Measurements from ENCODE around the gene WWOX. TPM values are rescaled to one million over a fixed set of nuclear protein-coding genes. Genes with fewer than 3 reads are reported as not detected.

Gene WWOX
- total and polyA plus RNA-seq, 2 of the 8 experiments (the other 6 are each of a cell fraction or from before 2014, with no cell fraction given): 5.4 to 16.7 TPM

- TF ChIP-seq SAP30 (IDR thresholded peaks at IDR 0.05; ENCODE audit: insufficient read depth, insufficient replicate concordance, low read length) (no peak), EZH2 (IDR thresholded peaks at IDR 0.05; ENCODE audit: low read depth, low read length, severe bottlenecking) (no peak)
Observed at GRCh38 chr16:78984887-78985464, 885.5 kb downstream of the WWOX start (continued).

All from H1 (cell line).